Colon (tissue), 2 donors: ENCODE data around the gene PID1.

Experiments used
- FAIRE-seq: peaks from 2 replicates; lab custom pipeline; 2012; peaks lifted over from hg19 to GRCh38; lab: Jason Lieb, UNC
- donor health status: control.
- donor health status: control.

The PID1 gene

GRCh38 chr2:229261076-229261475, 10.0 kb downstream of the PID1 start:
- no peak for FAIRE-seq

- no peak for FAIRE-seq
Observed at GRCh38 chr2:229257985-229258384, 13.1 kb downstream of the PID1 start.

- no peak for FAIRE-seq
Observed at GRCh38 chr2:229256376-229256775, 14.7 kb downstream of the PID1 start.

GRCh38 chr2:229254206-229254605, 16.9 kb downstream of the PID1 start:
- FAIRE-seq = no peak

GRCh38 chr2:229252996-229253395, 18.1 kb downstream of the PID1 start:
- FAIRE-seq = no peak

GRCh38 chr2:229252280-229252679, 18.8 kb downstream of the PID1 start:
- FAIRE-seq = no peak

GRCh38 chr2:229249536-229249935, 21.6 kb downstream of the PID1 start:
- no peak for FAIRE-seq

- no peak for FAIRE-seq
Observed at GRCh38 chr2:229246334-229246733, 24.8 kb downstream of the PID1 start.

- FAIRE-seq = no peak
Observed at GRCh38 chr2:229244975-229245374, 26.1 kb downstream of the PID1 start.

- FAIRE-seq = no peak
Observed at GRCh38 chr2:229243890-229244560, 27.1 kb downstream of the PID1 start.

GRCh38 chr2:229240984-229241491, 30.0 kb downstream of the PID1 start:
- FAIRE-seq = no peak

- no peak for FAIRE-seq
Observed at GRCh38 chr2:229239021-229239420, 32.1 kb downstream of the PID1 start.

GRCh38 chr2:229237270-229237669, 33.8 kb downstream of the PID1 start:
- no peak for FAIRE-seq

GRCh38 chr2:229235131-229235914, 35.8 kb downstream of the PID1 start:
- no peak for FAIRE-seq

- no peak for FAIRE-seq
Observed at GRCh38 chr2:229231885-229232284, 39.2 kb downstream of the PID1 start.

- no peak for FAIRE-seq
Observed at GRCh38 chr2:229231328-229231868, 39.7 kb downstream of the PID1 start.

- no peak for FAIRE-seq
Observed at GRCh38 chr2:229230911-229231310, 40.2 kb downstream of the PID1 start.

GRCh38 chr2:229230256-229230655, 40.8 kb downstream of the PID1 start:
- no peak for FAIRE-seq

- no peak for FAIRE-seq
Observed at GRCh38 chr2:229226382-229226781, 44.7 kb downstream of the PID1 start.

- no peak for FAIRE-seq
Observed at GRCh38 chr2:229223107-229223506, 48.0 kb downstream of the PID1 start.

- no peak for FAIRE-seq
Observed at GRCh38 chr2:229221641-229222040, 49.4 kb downstream of the PID1 start.

GRCh38 chr2:229220254-229220653, 50.8 kb downstream of the PID1 start:
- FAIRE-seq = no peak

- FAIRE-seq = no peak
Observed at GRCh38 chr2:229218329-229218921, 52.7 kb downstream of the PID1 start.
